Measurements from ENCODE around the gene PSMB2. TPM values are rescaled to one million over a fixed set of nuclear protein-coding genes. Genes with fewer than 3 reads are reported as not detected.

PSMB2 gene
- total and polyA plus RNA-seq, 10 of the 15 experiments (the other 5 are each of a cell fraction or from before 2014, with no cell fraction given): 71.7 to 299 (median 145) TPM

GRCh38 chr1:35574125-35574654 is 67.1 kb downstream of the PSMB2 start:
- in situ Hi-C loops (cut with MboI) (no loop called here), intact Hi-C loops (cut with micrococcal nuclease; ENCODE audit: unreplicated experiment) (no loop called here)
- ChIA-PET RAD21 (ENCODE audit: unreplicated experiment) (no interaction called here), POLR2A (no interaction called here), SMC1A (ENCODE audit: uncharacterized antibody, unreplicated experiment) (no interaction called here), CTCF (interaction anchor here (1.0 kb wide), 1 partner anchor 142 kb away, joined by 3 read pairs; no protein-coding TSS in a partner anchor)
- Histone ChIP-seq H3K27ac (ENCODE audit: control insufficient read depth, insufficient read depth) (no peak overlapping the region), H2AFZ (ENCODE audit: control insufficient read depth, low read depth, low read length) (no peak overlapping the region), H3K27me3 (replicated peaks in 1 of 2; ENCODE audit: control insufficient read depth in 2 of 2, insufficient read depth in 2 of 2, low read length in 1 of 2) (peaks cover 0 to 2% of the 10 kb centered on the region in 2 experiments; a peak in 2 of 4 replicates), H3K79me2 (ENCODE audit: control insufficient read depth, insufficient read depth, low read length) (no peaks in the 10 kb centered on the region; the same call in 1 of the 2 replicates), H3K4me2 (ENCODE audit: control insufficient read depth, insufficient read depth) (no peak overlapping the region), H3K36me3 (ENCODE audit: control insufficient read depth in 2 of 2, insufficient read depth in 2 of 2, low read length in 1 of 2) (no peaks in the 10 kb centered on the region), H3K4me1 (ENCODE audit: control insufficient read depth, insufficient read depth, low read length) (peaks cover 16% of the 10 kb centered on the region), H3K9me3 (replicated peaks; ENCODE audit: control insufficient read depth, insufficient read depth, low read length) (no peaks in the 10 kb centered on the region), H4K20me1 (ENCODE audit: control insufficient read depth, insufficient read depth) (no peaks in the 10 kb centered on the region), H3K4me3 (no peak overlapping the region), H3K9ac (ENCODE audit: control insufficient read depth, insufficient read depth, low read length) (no peak overlapping the region)
- 89% methylated on average over 27 of the region's 48 CpGs for WGBS (ENCODE audit: insufficient coverage, insufficient replicate concordance, low lambda C conversion rate, missing lambda C conversion rate)
- FAIRE-seq (no peak), DNase-seq (ENCODE audit: low read depth, low spot score) (no peak), ATAC-seq (no peak)
- no TSS peak for BruUV-seq (replicated peaks)
- TF ChIP-seq SREBF1 (IDR thresholded peaks at IDR 0.05; ENCODE audit: low read length): no peak
- TF ChIP-seq PKNOX1 (IDR thresholded peaks at IDR 0.05): no peak
- TF ChIP-seq SUZ12 (IDR thresholded peaks at IDR 0.05; ENCODE audit: unreplicated experiment): no peak
